Measurements from ENCODE around the gene CYTH3.
"Not testable (repeated sequence)": the region's sequence is repeated elsewhere in the genome, so short reads cannot be mapped to it uniquely, and the experiment has no call there.

Gene CYTH3

GRCh38 chr7:6256677-6257535 lies 15.5 kb downstream of the CYTH3 start:
- peak; percentile 82 for DNase-seq

DNA sequence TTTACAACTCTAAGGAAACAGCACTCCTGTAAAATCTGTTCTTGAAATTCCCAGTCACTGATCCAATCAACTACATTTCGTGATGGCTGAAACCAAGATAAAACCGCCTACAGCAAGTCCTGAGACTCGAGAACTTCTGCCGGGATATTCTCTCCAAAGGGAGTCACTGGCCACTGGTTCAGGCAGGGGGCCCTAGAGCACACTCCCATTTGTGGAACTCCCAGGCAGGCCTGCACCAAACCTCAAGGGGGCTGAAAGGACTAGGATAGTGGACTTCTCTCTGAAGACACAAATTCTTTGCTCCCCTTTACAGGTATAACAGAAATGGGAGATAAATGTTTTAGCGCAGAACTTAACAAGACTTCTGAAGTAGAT lies 16.3 kb downstream of the CYTH3 start:
- DNase-seq = no peak

- DNase-seq = peak; percentile 36
Observed at GRCh38 chr7:6254866-6255265, 17.6 kb downstream of the CYTH3 start.

DNA sequence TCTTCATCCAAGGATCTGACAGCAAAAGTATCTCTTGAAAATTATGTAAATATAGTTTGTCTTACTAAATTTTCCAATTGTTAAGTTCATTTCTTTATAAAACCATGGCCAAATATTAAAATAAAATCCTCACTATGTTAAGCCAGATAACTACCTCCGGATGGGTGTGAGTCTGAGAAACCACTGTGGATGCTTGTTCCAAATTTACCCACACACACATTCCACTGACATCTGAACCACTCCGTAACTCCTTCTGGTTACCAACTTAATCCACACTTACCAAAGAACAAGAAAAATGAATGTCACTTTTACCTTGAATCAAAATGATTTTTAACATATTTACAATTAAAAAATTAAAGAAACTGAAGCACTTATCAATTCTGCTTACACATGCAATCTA lies 19.7 kb downstream of the CYTH3 start:
- DNase-seq = peak; percentile 67

- peak; percentile 94 for DNase-seq
Observed at GRCh38 chr7:6252341-6252746, 20.1 kb downstream of the CYTH3 start.

- peak; percentile 85 for DNase-seq
Observed at GRCh38 chr7:6251653-6252052, 20.8 kb downstream of the CYTH3 start.

GRCh38 chr7:6250364-6250833 lies 22.0 kb downstream of the CYTH3 start:
- DNase-seq = peak; percentile 80

DNA sequence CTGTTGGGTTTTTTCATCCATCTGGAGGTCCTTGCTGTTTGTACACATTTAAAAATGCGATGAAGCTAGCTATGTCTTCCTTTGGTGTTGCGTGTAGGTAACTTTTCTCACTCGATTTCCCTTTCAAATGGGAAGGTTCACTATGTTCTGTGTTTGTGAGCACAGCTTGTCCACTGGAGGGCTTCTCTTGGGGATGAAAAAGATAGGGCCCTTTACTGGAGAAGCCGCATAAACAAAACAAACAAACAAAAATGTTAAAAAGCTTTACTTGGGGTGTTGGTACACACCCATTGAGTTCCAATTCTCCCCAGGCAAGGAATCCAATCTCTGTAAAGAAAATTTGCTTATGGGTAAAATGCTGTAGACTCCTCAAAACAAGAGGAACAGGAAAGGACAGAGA lies 23.4 kb downstream of the CYTH3 start:
- no peak for DNase-seq

- DNase-seq = peak; percentile 90
Observed at GRCh38 chr7:6248581-6248980, 23.8 kb downstream of the CYTH3 start.

DNA sequence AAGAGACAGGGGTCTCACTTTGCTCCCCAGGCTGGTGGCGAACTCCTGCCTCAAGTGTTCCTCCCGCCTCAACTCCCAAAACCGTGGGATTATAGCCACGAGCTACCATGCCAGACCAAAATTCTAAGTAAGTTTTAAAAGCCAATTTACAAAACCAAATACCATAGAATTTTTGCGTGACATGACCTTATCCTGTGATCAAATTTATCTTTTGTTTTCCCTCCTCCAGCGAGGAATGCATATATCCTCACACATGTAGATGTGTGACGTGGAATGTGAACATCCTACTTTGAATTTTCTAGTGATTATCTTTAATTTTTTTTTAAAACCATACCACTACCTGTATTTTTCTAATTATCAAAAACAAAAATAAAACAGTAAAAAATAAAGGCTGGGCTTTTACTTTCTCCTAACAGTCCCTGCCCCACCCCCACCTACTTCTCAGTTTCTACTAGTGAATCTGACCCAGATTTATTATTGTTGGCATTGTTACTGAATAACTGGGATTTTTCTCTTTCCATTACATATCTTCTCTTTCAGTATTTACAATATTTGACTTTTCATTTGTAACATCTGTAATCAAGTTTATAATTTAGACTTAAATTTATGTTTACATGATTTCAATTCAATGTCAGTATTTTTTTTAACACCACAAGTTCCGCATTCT lies 26.0 kb downstream of the CYTH3 start:
- peak; percentile 77 for DNase-seq

- DNase-seq = no peak
Observed at GRCh38 chr7:6244021-6244420, 28.4 kb downstream of the CYTH3 start.

GRCh38 chr7:6243168-6243567 lies 29.3 kb downstream of the CYTH3 start:
- DNase-seq = no peak

DNA sequence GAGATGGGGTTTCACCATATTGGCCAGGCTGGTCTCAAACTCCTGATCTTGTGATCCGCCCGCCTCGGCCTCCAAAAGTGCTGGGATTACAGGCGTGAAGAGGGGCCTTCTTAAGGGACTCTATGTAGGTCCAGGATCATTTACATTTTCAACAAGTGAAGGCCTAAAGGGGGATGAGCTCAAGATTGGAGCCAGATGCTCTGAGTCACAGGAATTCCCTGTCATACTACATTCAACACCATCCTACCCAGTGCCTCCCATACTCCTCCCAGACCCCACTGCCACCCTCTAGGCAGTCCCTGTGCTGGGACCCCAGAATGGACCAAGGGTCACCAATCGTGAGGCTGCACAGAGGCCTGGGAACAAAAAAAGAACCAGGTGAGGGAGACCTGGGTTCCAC lies 29.9 kb downstream of the CYTH3 start:
- DNase-seq = peak; percentile 80

DNA sequence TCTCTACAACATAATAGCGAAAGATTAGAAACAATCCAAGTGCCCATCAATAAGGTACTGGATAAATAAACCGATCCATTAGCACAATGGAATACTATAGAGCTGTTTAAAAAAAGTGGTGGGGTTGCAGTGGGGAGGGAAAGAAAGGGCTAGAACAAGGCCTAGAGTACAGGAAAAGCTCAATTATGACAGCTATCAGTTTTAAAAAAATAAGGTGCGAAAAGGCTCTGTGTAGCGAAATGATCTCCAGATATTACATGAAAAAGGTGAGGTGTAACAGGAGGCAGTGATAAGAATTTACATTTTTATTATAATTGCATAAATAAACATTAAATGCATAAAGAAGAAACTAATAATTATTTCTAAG lies 30.8 kb downstream of the CYTH3 start:
- no peak for DNase-seq

DNA sequence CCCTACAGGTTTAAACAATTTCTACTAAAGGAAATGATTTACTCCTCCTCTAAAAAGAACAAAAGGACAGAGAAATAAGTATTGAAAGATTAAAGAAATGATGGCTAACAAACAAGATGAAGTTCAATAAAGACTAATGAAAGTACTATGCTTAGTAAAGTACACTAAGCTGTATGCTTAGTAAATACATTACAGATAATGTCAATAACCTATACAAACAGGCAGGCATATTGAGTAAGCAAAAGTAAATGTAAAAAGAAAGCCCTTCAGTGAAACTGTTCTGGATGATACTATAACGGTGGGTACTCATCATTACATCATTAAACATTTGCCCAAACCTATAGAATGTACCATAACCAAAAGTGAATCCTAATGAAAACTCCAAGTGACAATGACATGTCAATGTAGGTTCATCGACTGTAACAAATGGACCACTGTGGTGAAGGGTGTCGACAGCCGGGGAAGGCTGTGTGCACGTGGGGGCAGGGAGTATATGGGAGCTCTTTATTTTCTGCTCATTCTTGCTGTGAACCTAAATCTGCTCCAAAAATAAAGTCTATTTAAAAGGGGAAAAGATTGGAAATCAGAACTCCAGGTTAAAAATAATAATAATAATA lies 34.0 kb downstream of the CYTH3 start:
- no peak for DNase-seq

DNA sequence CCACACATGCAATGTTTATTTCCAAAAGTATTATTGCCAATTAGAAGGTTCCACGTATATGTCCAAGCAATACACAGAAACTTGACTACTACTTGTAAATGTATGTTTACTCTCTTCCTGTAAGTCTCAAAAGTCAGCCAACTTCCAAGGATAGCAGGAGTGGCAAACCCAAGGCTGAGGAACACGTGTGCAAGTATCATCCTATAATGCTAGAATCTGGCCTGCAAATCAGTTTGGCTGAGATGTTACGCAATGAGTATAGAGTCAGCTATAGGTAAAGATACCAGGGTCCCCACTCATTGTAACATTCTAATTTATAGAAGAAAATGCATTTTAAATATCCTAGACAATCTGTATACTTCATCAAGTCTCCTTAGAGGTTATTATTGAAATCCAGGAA lies 34.7 kb downstream of the CYTH3 start:
- no peak for DNase-seq

DNA sequence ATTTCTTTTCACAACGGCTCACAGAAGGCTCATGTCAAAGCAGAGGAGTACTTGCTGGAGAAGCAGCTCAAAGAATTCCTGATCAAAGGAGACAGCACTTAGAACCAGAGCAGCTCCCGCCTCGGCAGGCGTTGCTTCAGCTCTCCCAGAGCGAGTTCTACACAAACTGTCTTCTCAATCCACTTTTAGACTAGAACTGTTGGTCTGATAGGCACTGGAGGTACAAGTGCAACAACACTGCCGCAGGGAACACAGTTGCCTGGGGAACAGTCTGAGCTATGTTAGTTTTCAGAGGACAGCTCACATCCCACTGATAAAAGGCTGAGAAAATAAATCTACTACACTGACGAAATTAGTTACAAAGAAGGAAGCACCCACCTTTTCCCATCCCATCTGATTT lies 35.4 kb downstream of the CYTH3 start:
- DNase-seq = no peak

DNA sequence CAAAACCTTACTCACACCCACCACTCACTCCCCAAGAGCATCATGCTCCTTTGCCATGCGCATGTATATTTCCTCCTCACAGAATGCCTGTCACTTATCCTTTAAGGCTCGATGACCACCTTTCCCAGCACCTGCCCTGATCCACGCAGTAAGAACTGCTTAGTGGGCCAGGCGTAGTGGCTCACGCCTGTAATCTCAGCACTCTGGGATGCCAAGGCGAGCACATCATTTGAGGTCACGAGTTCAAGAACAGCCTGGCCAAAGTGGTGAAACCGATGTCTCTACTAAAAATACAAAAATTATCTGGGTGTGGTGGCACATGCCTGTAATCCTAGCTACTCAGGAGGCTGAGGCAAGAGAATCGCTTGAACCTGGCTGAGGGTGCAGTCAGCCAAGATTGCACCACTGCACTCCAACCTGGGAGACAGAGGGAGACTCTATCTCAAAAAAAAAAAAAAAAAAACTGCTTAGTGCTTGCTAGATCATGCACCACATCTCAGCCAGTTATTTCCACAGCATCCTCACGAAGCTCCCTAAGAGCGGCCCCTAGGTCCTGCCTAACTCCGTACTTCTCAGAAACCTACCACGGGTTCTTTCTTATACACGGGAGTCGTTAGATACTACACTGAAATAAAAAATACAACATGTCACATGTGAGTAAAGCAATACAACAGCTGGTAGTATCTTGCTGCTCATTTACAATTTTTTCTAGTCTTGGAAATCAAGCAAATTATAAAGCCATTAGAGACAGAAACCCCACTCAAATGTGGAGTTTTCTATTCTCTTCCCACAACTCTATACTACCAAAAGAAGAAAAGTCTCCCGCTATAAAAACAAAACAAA lies 37.2 kb downstream of the CYTH3 start:
- DNase-seq = no peak

DNA sequence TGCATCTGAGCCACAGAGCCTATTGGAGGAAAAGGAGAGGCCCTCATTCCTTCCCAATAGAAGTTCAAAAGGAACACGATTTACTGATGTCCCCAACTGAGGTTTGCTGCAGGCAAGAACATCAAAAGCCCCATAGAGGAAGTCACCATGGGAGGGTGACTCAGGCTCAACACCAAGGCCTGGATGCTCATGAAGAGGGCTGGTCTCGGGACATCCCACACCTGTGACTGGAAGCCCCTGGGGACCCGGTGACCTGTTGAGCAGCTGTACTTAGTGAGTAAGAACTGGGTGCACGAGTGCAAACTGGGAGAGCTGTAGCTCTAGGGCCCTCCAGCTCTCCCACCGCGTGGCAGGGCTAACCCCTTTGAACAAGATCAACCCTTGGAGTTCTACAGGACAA lies 38.0 kb downstream of the CYTH3 start:
- no peak for DNase-seq

- no peak for DNase-seq
Observed at GRCh38 chr7:6232534-6232933, 39.9 kb downstream of the CYTH3 start.

- DNase-seq = no peak
Observed at GRCh38 chr7:6232116-6232515, 40.3 kb downstream of the CYTH3 start.

DNA sequence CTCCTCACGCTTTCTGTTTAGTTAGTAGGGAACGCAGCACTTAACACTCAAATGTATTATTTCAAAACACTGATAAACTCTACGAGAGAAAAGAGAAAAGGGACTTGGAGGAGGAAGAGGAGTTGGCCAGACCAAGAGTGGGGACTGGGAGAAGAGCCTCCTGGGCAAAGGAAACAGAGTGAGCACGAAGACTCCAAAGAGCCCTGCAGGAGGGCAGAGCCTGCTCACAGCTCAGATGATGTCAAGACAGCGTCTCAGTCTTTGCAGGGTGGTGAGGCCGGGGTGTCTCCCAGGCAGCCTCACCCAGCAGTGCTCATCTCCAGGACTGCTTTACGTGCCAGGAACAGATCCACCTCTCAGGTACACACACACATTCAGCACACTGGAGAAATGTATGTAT lies 41.2 kb downstream of the CYTH3 start:
- DNase-seq = no peak

DNA sequence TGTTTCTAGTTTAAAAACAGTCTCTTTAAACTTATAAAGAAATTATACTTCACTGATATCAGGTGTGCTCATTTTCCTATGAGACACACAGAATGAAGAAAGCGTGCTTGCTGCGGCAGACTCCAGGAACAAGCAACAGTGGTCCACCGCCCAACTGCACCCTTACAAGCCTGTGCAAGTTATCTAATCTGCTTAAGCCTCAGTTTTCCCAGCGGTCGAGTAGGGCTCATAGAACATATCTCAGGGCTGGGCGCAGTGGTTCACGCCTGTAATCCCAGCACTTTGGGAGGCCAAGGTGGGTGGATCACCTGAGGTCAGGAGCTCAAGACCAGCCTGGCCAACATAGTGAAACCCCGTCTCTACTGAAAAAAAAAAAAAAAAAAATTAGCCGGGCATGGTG lies 43.1 kb downstream of the CYTH3 start:
- not testable (repeated sequence) for DNase-seq
